RWPE2 (cell line): ENCODE data around the gene MTA1.

ENCODE experiments used
- ATAC-seq: fragments of 200-7000 bp; cut with Tn5 transposase; 3 replicates; pipeline ENCODE4 v1.9.1; 2021; ENCODE audit warnings: low read depth
- DNase-seq: peaks from one replicate; pipeline ENCODE4 v3.0.0-alpha.2; 2020; ENCODE audit warnings: low spot score
- H3K27ac ChIP-seq: fragments of 450-650 bp; 2 replicates; pipeline ENCODE4 v1.5.1; 2017; ENCODE audit warnings: mild to moderate bottlenecking; ENCODE audit not compliant: poor library complexity, severe bottlenecking
- H3K27me3 ChIP-seq: fragments of 250-450 bp; sonication (Bioruptor Pico); 2 replicates; pipeline ENCODE4 v1.5.1; 2021; ENCODE audit warnings: mild to moderate bottlenecking, moderate library complexity; ENCODE audit not compliant: insufficient read depth, poor library complexity, severe bottlenecking
- H3K36me3 ChIP-seq: fragments of 250-450 bp; sonication (Bioruptor Pico); 2 replicates; pipeline ENCODE4 v1.5.1; 2020; ENCODE audit warnings: low read depth, mild to moderate bottlenecking, moderate library complexity
- H3K4me1 ChIP-seq: fragments of 250-450 bp; sonication (Bioruptor Pico); 2 replicates; pipeline ENCODE4 v1.5.1; 2021; ENCODE audit warnings: mild to moderate bottlenecking, moderate library complexity; ENCODE audit not compliant: insufficient read depth, poor library complexity, severe bottlenecking
- H3K4me3 ChIP-seq: fragments of 250-450 bp; sonication (Bioruptor Pico); 2 replicates; pipeline ENCODE4 v1.5.1; 2021; ENCODE audit warnings: mild to moderate bottlenecking, moderate library complexity; ENCODE audit not compliant: severe bottlenecking
- H3K9me3 ChIP-seq: fragments of 250-450 bp; sonication (Bioruptor Pico); 2 replicates; pipeline ENCODE4 v1.5.1; 2021; ENCODE audit warnings: mild to moderate bottlenecking, moderate library complexity; ENCODE audit not compliant: severe bottlenecking
- CTCF ChIP-seq: fragments of 450-650 bp; IDR thresholded peaks from one replicate; pipeline ENCODE4 v1.5.1; 2017; ENCODE audit warnings: mild to moderate bottlenecking, moderate library complexity; ENCODE audit not compliant: poor library complexity, severe bottlenecking

MTA1 gene

GRCh38 chr14:105386581-105387529 lies 32.8 kb upstream of the MTA1 start:
- Histone ChIP-seq H3K4me3 (no peak overlapping the region), H3K27me3 (no peaks in the 10 kb centered on the region), H3K27ac (no peak overlapping the region), H3K9me3 (no peaks in the 10 kb centered on the region), H3K4me1 (no peaks in the 10 kb centered on the region), H3K36me3 (peaks cover 13% of the 10 kb centered on the region)
- DNase-seq (peak; percentile 70), ATAC-seq (no peak)
- TF ChIP-seq CTCF, result no peak

- Histone ChIP-seq H3K27me3 (no peaks in the 10 kb centered on the region), H3K4me3 (no peak overlapping the region), H3K27ac (no peak overlapping the region), H3K9me3 (no peaks in the 10 kb centered on the region), H3K36me3 (peaks cover 13% of the 10 kb centered on the region), H3K4me1 (no peaks in the 10 kb centered on the region)
- DNase-seq (peak; percentile 71), ATAC-seq (no peak)
- no peak for TF ChIP-seq CTCF
These were observed 32.1 kb upstream of the MTA1 start for GRCh38 chr14:105387530-105387922.

GRCh38 chr14:105388110-105388951 lies 31.3 kb upstream of the MTA1 start:
- H3K4me3 ChIP-seq, result no peak overlapping the region
- ATAC-seq (peak; percentile 8; the same call in 2 of the 3 replicates), DNase-seq (peak; percentile 68)
- no peaks in the 10 kb centered on the region for H3K27me3 ChIP-seq
- H3K27ac ChIP-seq, result no peak overlapping the region
- no peaks in the 10 kb centered on the region for H3K4me1 ChIP-seq
- no peak for TF ChIP-seq CTCF
- H3K36me3 ChIP-seq, result peaks cover 8% of the 10 kb centered on the region
- no peaks in the 10 kb centered on the region for H3K9me3 ChIP-seq

GRCh38 chr14:105388976-105389375 lies 30.7 kb upstream of the MTA1 start:
- ATAC-seq (peak; percentile 9; the same call in 2 of the 3 replicates), DNase-seq (no peak)
- no peak for TF ChIP-seq CTCF
- no peaks in the 10 kb centered on the region for H3K27me3 ChIP-seq
- no peak overlapping the region for H3K27ac ChIP-seq
- no peak overlapping the region for H3K4me3 ChIP-seq
- no peaks in the 10 kb centered on the region for H3K4me1 ChIP-seq
- peaks cover 2% of the 10 kb centered on the region for H3K36me3 ChIP-seq
- no peaks in the 10 kb centered on the region for H3K9me3 ChIP-seq
